Activated T-helper 2 cell treated with anti-CD3 and anti-CD28 coated beads, Interferon-gamma antibody, Interleukin-2, Interleukin-4, amounts not matched to agents 10 μg/mL and 5 μg/mL and 100 μg/mL, durations not matched to agents 14 hours and 24 hours and 36 hours (primary cell): Measurements from ENCODE around the gene TEF. TPM values are rescaled to one million over a fixed set of nuclear protein-coding genes. Genes with fewer than 3 reads are reported as not detected.

Experiments
- DNase-seq: peaks from one replicate; pipeline ENCODE4 v3.0.0; 2021; ENCODE audit warnings: low spot score
- H3K27ac Mint-ChIP-seq: one replicate; pipeline ENCODE4 v1.8.0; 2021; ENCODE audit warnings: mixed read lengths
- H3K27me3 Mint-ChIP-seq: one replicate; pipeline ENCODE4 v1.8.0; 2021; ENCODE audit warnings: low read depth, mixed read lengths
- H3K36me3 Mint-ChIP-seq: one replicate; pipeline ENCODE4 v1.8.0; 2021; ENCODE audit warnings: low read depth, mixed read lengths
- H3K4me1 Mint-ChIP-seq: one replicate; pipeline ENCODE4 v1.8.0; 2021; ENCODE audit warnings: low read depth, mixed read lengths
- H3K4me3 Mint-ChIP-seq: one replicate; pipeline ENCODE4 v1.8.0; 2021; ENCODE audit warnings: low read depth, mild to moderate bottlenecking, moderate library complexity, mixed read lengths
- H3K9me3 Mint-ChIP-seq: one replicate; pipeline ENCODE4 v1.8.0; 2021; ENCODE audit warnings: mixed read lengths
- intact Hi-C: fragments of 100-400 bp; cut with micrococcal nuclease; formaldehyde crosslinking; loops from one replicate; pipeline ENCODE4 v1.15.1; 2023
- total RNA-seq: library from RNA; stranded (reverse); gene quantifications from 2 replicates; pipeline ENCODE4 v1.2.3, GENCODE V29; 2022

Gene TEF
- total RNA-seq, 1 donor from 2014 or later = 1.7 TPM

- H3K36me3 Mint-ChIP-seq = peaks cover 14% of the 10 kb centered on the region
- H3K4me3 Mint-ChIP-seq = no peak overlapping the region
- no peak overlapping the region for H3K27ac Mint-ChIP-seq
- no peaks in the 10 kb centered on the region for H3K9me3 Mint-ChIP-seq
- H3K27me3 Mint-ChIP-seq = no peaks in the 10 kb centered on the region
- H3K4me1 Mint-ChIP-seq = no peaks in the 10 kb centered on the region
- DNase-seq = no peak
- intact Hi-C loops = no loop called here
Observed at GRCh38 chr22:41358927-41359326, 22.8 kb upstream of the TEF start.

- intact Hi-C loops = no loop called here
Observed at GRCh38 chr22:41359376-41359775, 22.4 kb upstream of the TEF start.

GRCh38 chr22:41360126-41360525, 21.6 kb upstream of the TEF start:
- Mint-ChIP-seq H3K9me3 (no peaks in the 10 kb centered on the region), H3K27ac (no peak overlapping the region), H3K4me3 (no peak overlapping the region)

More at GRCh38 chr22:41359376-41359775, 22.4 kb upstream of the TEF start:
- no peak for DNase-seq
- Mint-ChIP-seq H3K4me3 (no peak overlapping the region), H3K27ac (no peak overlapping the region), H3K9me3 (no peaks in the 10 kb centered on the region), H3K36me3 (peaks cover 10% of the 10 kb centered on the region), H3K4me1 (no peaks in the 10 kb centered on the region), H3K27me3 (no peaks in the 10 kb centered on the region)

GRCh38 chr22:41361716-41362310, 19.9 kb upstream of the TEF start:
- intact Hi-C loops = no loop called here
- H3K36me3 Mint-ChIP-seq = peaks cover 3% of the 10 kb centered on the region
- H3K27me3 Mint-ChIP-seq = peaks cover 5% of the 10 kb centered on the region
- no peak overlapping the region for H3K4me3 Mint-ChIP-seq
- H3K27ac Mint-ChIP-seq = no peak overlapping the region
- H3K4me1 Mint-ChIP-seq = no peaks in the 10 kb centered on the region
- no peaks in the 10 kb centered on the region for H3K9me3 Mint-ChIP-seq
- no peak for DNase-seq

More at GRCh38 chr22:41360126-41360525, 21.6 kb upstream of the TEF start:
- no peaks in the 10 kb centered on the region for H3K4me1 Mint-ChIP-seq
- no peaks in the 10 kb centered on the region for H3K27me3 Mint-ChIP-seq
- intact Hi-C loops = no loop called here
- H3K36me3 Mint-ChIP-seq = peaks cover 3% of the 10 kb centered on the region
- no peak for DNase-seq

GRCh38 chr22:41362615-41363014, 19.1 kb upstream of the TEF start:
- Mint-ChIP-seq H3K4me1 (no peaks in the 10 kb centered on the region), H3K27ac (no peak overlapping the region), H3K4me3 (no peak overlapping the region)

GRCh38 chr22:41364233-41364632, 17.5 kb upstream of the TEF start:
- no peaks in the 10 kb centered on the region for H3K9me3 Mint-ChIP-seq
- no peak overlapping the region for H3K4me3 Mint-ChIP-seq
- peaks cover 3% of the 10 kb centered on the region for H3K36me3 Mint-ChIP-seq
- intact Hi-C loops = no loop called here
- no peaks in the 10 kb centered on the region for H3K4me1 Mint-ChIP-seq
- H3K27ac Mint-ChIP-seq = no peak overlapping the region
- peaks cover 10% of the 10 kb centered on the region for H3K27me3 Mint-ChIP-seq
- no peak for DNase-seq

More at GRCh38 chr22:41362615-41363014, 19.1 kb upstream of the TEF start:
- DNase-seq = no peak
- peaks cover 5% of the 10 kb centered on the region for H3K27me3 Mint-ChIP-seq
- H3K9me3 Mint-ChIP-seq = no peaks in the 10 kb centered on the region
- peaks cover 3% of the 10 kb centered on the region for H3K36me3 Mint-ChIP-seq
- intact Hi-C loops = no loop called here

GRCh38 chr22:41364955-41365354, 16.8 kb upstream of the TEF start:
- Mint-ChIP-seq H3K9me3 (no peaks in the 10 kb centered on the region), H3K4me3 (no peak overlapping the region), H3K36me3 (peaks cover 3% of the 10 kb centered on the region), H3K27ac (no peak overlapping the region), H3K27me3 (peaks cover 15% of the 10 kb centered on the region), H3K4me1 (no peaks in the 10 kb centered on the region)
- intact Hi-C loops = no loop called here
- no peak for DNase-seq

GRCh38 chr22:41365425-41365824, 16.3 kb upstream of the TEF start:
- no peak for DNase-seq
- H3K4me1 Mint-ChIP-seq = no peaks in the 10 kb centered on the region
- intact Hi-C loops = no loop called here
- no peak overlapping the region for H3K27ac Mint-ChIP-seq
- H3K36me3 Mint-ChIP-seq = peaks cover 3% of the 10 kb centered on the region
- H3K9me3 Mint-ChIP-seq = no peaks in the 10 kb centered on the region
- H3K27me3 Mint-ChIP-seq = peaks cover 16% of the 10 kb centered on the region
- H3K4me3 Mint-ChIP-seq = no peak overlapping the region

GRCh38 chr22:41366323-41367029, 15.3 kb upstream of the TEF start:
- H3K4me3 Mint-ChIP-seq = no peak overlapping the region
- no peak for DNase-seq

GRCh38 chr22:41367039-41367679, 14.6 kb upstream of the TEF start:
- no peak for DNase-seq
- H3K27ac Mint-ChIP-seq = no peak overlapping the region
- H3K9me3 Mint-ChIP-seq = no peaks in the 10 kb centered on the region
- H3K4me1 Mint-ChIP-seq = no peaks in the 10 kb centered on the region
- no peaks in the 10 kb centered on the region for H3K36me3 Mint-ChIP-seq
- no peak overlapping the region for H3K4me3 Mint-ChIP-seq
- intact Hi-C loops = no loop called here
- H3K27me3 Mint-ChIP-seq = peaks cover 18% of the 10 kb centered on the region

More at GRCh38 chr22:41366323-41367029, 15.3 kb upstream of the TEF start:
- no peaks in the 10 kb centered on the region for H3K9me3 Mint-ChIP-seq
- peaks cover 18% of the 10 kb centered on the region for H3K27me3 Mint-ChIP-seq
- intact Hi-C loops = no loop called here
- H3K27ac Mint-ChIP-seq = no peak overlapping the region
- no peaks in the 10 kb centered on the region for H3K4me1 Mint-ChIP-seq
- H3K36me3 Mint-ChIP-seq = peaks cover 2% of the 10 kb centered on the region

GRCh38 chr22:41367680-41368542, 13.8 kb upstream of the TEF start:
- intact Hi-C loops = no loop called here
- no peak overlapping the region for H3K4me3 Mint-ChIP-seq
- H3K9me3 Mint-ChIP-seq = no peaks in the 10 kb centered on the region
- H3K36me3 Mint-ChIP-seq = no peaks in the 10 kb centered on the region
- H3K4me1 Mint-ChIP-seq = no peaks in the 10 kb centered on the region
- no peak for DNase-seq
- peaks cover 18% of the 10 kb centered on the region for H3K27me3 Mint-ChIP-seq
- no peak overlapping the region for H3K27ac Mint-ChIP-seq

- intact Hi-C loops = no loop called here
- no peak for DNase-seq
- no peak overlapping the region for H3K4me3 Mint-ChIP-seq
- H3K27me3 Mint-ChIP-seq = peaks cover 18% of the 10 kb centered on the region
- H3K9me3 Mint-ChIP-seq = no peaks in the 10 kb centered on the region
- no peaks in the 10 kb centered on the region for H3K36me3 Mint-ChIP-seq
- no peaks in the 10 kb centered on the region for H3K4me1 Mint-ChIP-seq
- H3K27ac Mint-ChIP-seq = no peak overlapping the region
Observed at GRCh38 chr22:41368543-41369423, 13.0 kb upstream of the TEF start.
